OCI-LY7 (cell line): ENCODE measurements around the gene NOL9. TPM values are rescaled to one million over a fixed set of nuclear protein-coding genes. Genes with fewer than 3 reads are reported as not detected.

Source experiments
- BruUV-seq: library from RNA; stranded (reverse); fragments of 400-500 nt; replicated peaks from 2 replicates; lab custom pipeline; 2021; lab: Mats Ljungman, UMichigan
- CTCF ChIA-PET: fragments of 300-600 bp; sonication (Branson Sonifier 250); formaldehyde crosslinking; loops from one replicate; lab custom pipeline; 2022; ENCODE audit warnings: antibody characterized with exemption; ENCODE audit not compliant: unreplicated experiment; lab: Charles Lee
- POLR2A ChIA-PET: fragments of 300-600 bp; sonication (Branson Sonifier 250); formaldehyde crosslinking; loops from one replicate; lab custom pipeline; 2022; ENCODE audit warnings: antibody characterized with exemption; lab: Charles Lee
- DNase-seq: peaks from one replicate; pipeline ENCODE4 v3.0.0-alpha.2; 2015; ENCODE audit warnings: low spot score
- H2AFZ ChIP-seq: fragments of 200-600 bp; sonication (generic), shearing (Covaris generic); 2 replicates; pipeline ENCODE4 v1.6.1; 2014; ENCODE audit warnings: mild to moderate bottlenecking, antibody characterized with exemption, low read length, moderate library complexity
- H3K27ac ChIP-seq: fragments of 200-600 bp; sonication (generic); 2 replicates; pipeline ENCODE4 v1.5.1; 2014; ENCODE audit warnings: mixed run types, low read depth, mild to moderate bottlenecking, moderate library complexity, low read length, inconsistent platforms; ENCODE audit not compliant: poor library complexity, severe bottlenecking
- H3K36me3 ChIP-seq: fragments of 200-600 bp; sonication (generic); 2 replicates; pipeline ENCODE4 v1.6.1; 2014; ENCODE audit warnings: mild to moderate bottlenecking, antibody characterized with exemption, low read length, moderate library complexity, mixed read lengths; ENCODE audit not compliant: insufficient read depth
- H3K4me1 ChIP-seq: fragments of 200-600 bp; sonication (generic); 2 replicates; pipeline ENCODE4 v1.5.1; 2014; ENCODE audit warnings: mild to moderate bottlenecking, low read length; ENCODE audit not compliant: insufficient read depth, poor library complexity, severe bottlenecking
- H3K4me2 ChIP-seq: fragments of 200-600 bp; sonication (generic); 2 replicates; pipeline ENCODE4 v1.6.1; 2014; ENCODE audit warnings: mild to moderate bottlenecking, low read length
- H3K4me3 ChIP-seq: fragments of 200-600 bp; sonication (generic); 2 replicates; pipeline ENCODE4 v1.5.1; 2014; ENCODE audit warnings: mild to moderate bottlenecking, low read depth, low read length; ENCODE audit not compliant: poor library complexity, severe bottlenecking
- H3K79me2 ChIP-seq: fragments of 200-600 bp; sonication (generic); 2 replicates; pipeline ENCODE4 v1.6.1; 2016; ENCODE audit warnings: low read depth, mild to moderate bottlenecking, low read length, moderate library complexity, mixed read lengths; ENCODE audit not compliant: insufficient read depth
- H3K9me2 ChIP-seq: fragments of 200-600 bp; sonication (generic); 2 replicates; pipeline ENCODE4 v1.6.1; 2016; ENCODE audit warnings: mild to moderate bottlenecking, low read length, mixed read lengths; ENCODE audit not compliant: insufficient read depth
- H3K9me3 ChIP-seq: fragments of 200-600 bp; sonication (generic); 2 replicates; pipeline ENCODE4 v1.6.1; 2014; ENCODE audit warnings: mild to moderate bottlenecking, mixed run types, low read length, mixed read lengths
- H4K20me1 ChIP-seq: fragments of 200-600 bp; sonication (generic); 2 replicates; pipeline ENCODE4 v1.6.1; 2014; ENCODE audit warnings: mild to moderate bottlenecking, antibody characterized with exemption, low read length, moderate library complexity, mixed read lengths; ENCODE audit not compliant: insufficient read depth
- EZH2phosphoT487 ChIP-seq: fragments of 200-600 bp; sonication (generic); IDR thresholded peaks from 2 replicates; pipeline ENCODE4 v1.6.1; 2018; ENCODE audit warnings: low read depth, borderline replicate concordance, mild to moderate bottlenecking, mixed run types, antibody characterized with exemption, low read length, moderate library complexity, mixed read lengths
- intact Hi-C: fragments of 100-400 bp; cut with micrococcal nuclease; formaldehyde crosslinking; loops from one replicate; pipeline ENCODE4 v1.10.0; 2022; ENCODE audit not compliant: unreplicated experiment
- total RNA-seq, 2 experiments: library from RNA; depleted of rRNA in 1 of 2; stranded (reverse); fragments of >200 nt in 1 of 2; shearing (Covaris generic) in 1 of 2; gene quantifications; 2 replicates each; pipeline ENCODE4 v1.2.3, GENCODE V29; 2014 to 2022
- TF ChIP-seq, protein P1 (sequence below): fragments of 200-600 bp; sonication (generic); conservative IDR thresholded peaks from 2 replicates; pipeline ENCODE4 v1.5.1; 2014; ENCODE audit warnings: mild to moderate bottlenecking, antibody characterized with exemption, low read length, moderate library complexity, mixed read lengths

Gene NOL9
- total RNA-seq, 2 experiments from 2014 or later = 39.1 to 58.8 TPM

DNA sequence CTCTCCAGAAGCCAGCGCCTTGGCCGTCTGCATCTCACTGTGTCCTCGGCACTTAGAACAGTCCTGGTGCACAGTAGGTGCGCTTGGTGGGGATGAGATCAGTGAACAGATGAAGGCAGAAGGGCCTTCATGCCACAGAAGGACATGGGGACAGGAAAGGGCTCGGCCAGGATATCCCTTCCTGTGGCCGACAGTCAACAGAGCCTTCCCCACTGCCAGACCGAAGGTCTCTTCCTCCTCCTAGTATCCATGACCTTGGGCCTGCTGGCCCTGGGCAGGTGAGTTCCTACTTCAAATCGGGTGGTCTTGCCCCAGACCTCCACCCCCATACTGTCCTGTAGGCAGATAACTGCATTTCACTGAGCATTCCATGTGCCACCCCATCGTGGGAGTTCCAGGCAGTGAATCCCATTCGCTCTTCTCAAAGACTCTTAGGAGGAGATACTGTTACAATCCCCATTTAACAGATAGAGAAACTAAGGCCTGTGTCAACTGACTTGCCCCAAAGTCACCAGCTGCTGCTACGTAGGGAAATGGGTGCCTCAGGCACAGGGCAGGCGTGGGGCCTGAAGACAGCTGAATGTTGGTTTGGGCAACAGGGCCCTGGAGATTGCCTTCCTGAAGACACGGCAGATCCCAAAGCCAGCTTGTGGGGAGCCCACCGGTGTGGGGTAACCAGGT lies 66.4 kb downstream of the NOL9 start:
- Histone ChIP-seq H3K36me3 (no peaks in the 10 kb centered on the region), H3K4me1 (peaks cover 14% of the 10 kb centered on the region), H3K27ac (no peak overlapping the region), H3K9me2 (no peaks in the 10 kb centered on the region), H3K4me2 (no peak overlapping the region), H3K79me2 (no peaks in the 10 kb centered on the region), H3K4me3 (no peak overlapping the region), H2AFZ (no peak overlapping the region), H3K9me3 (no peaks in the 10 kb centered on the region), H4K20me1 (no peaks in the 10 kb centered on the region)
- no peak for DNase-seq
- ChIA-PET POLR2A (no interaction called here), CTCF (no interaction called here)
- no TSS peak for BruUV-seq
- intact Hi-C loops = loop anchor here (5.0 to 10.0 kb wide), 2 partner anchors 34 to 727 kb away; no protein-coding TSS in a partner anchor
- TF ChIP-seq EZH2phosphoT487 = no peak
- TF ChIP-seq, protein P1, sequence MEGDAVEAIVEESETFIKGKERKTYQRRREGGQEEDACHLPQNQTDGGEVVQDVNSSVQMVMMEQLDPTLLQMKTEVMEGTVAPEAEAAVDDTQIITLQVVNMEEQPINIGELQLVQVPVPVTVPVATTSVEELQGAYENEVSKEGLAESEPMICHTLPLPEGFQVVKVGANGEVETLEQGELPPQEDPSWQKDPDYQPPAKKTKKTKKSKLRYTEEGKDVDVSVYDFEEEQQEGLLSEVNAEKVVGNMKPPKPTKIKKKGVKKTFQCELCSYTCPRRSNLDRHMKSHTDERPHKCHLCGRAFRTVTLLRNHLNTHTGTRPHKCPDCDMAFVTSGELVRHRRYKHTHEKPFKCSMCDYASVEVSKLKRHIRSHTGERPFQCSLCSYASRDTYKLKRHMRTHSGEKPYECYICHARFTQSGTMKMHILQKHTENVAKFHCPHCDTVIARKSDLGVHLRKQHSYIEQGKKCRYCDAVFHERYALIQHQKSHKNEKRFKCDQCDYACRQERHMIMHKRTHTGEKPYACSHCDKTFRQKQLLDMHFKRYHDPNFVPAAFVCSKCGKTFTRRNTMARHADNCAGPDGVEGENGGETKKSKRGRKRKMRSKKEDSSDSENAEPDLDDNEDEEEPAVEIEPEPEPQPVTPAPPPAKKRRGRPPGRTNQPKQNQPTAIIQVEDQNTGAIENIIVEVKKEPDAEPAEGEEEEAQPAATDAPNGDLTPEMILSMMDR = no peak

DNA sequence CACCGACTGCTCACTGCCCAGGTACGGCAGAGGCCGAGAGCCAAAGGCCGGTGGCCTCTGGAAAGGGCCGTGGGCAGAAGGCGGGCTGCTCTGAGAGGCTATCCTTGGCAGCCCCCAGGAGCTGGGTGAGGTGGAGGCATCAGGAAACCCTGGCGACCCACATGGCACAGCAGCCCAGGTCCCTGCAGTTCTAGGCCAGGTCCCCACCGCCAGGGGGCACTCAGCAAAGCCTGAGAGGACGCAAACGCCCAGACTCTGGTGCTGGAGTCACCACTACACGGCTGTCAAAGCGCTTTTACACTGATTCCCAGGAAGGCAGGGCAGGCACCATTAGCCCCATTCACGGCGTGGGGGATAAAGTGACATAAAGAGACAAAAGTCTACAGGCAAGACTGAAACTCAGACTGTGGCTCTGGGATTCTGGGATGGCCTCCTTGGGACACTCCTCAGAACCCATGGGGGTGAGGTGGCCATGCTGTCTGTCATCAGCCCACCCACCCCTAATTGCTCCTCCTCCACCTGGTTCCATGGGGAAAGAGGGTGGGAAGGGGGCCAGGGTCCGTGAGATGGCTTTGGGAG lies 67.8 kb downstream of the NOL9 start:
- Histone ChIP-seq H3K27ac (no peak overlapping the region), H3K4me3 (no peak overlapping the region), H3K4me1 (peaks cover 11% of the 10 kb centered on the region), H2AFZ (no peak overlapping the region), H3K79me2 (no peaks in the 10 kb centered on the region), H3K36me3 (no peaks in the 10 kb centered on the region), H3K4me2 (no peak overlapping the region), H3K9me3 (no peaks in the 10 kb centered on the region), H3K9me2 (no peaks in the 10 kb centered on the region), H4K20me1 (no peaks in the 10 kb centered on the region)
- BruUV-seq = no TSS peak
- intact Hi-C loops = loop anchor here (1.0 to 10.0 kb wide), 3 partner anchors 36 to 728 kb away; no protein-coding TSS in a partner anchor
- TF ChIP-seq, protein P1 = peak; percentile 91
- no peak for TF ChIP-seq EZH2phosphoT487
- DNase-seq = peak; percentile 85
- ChIA-PET POLR2A (no interaction called here), CTCF (interaction anchor here (0.8 kb wide), 1 partner anchor 28 kb away, joined by 8 read pairs; no protein-coding TSS in a partner anchor)
